Measurements from ENCODE around the gene MYO1E. TPM values are rescaled to one million over a fixed set of nuclear protein-coding genes. Genes with fewer than 3 reads are reported as not detected.

The MYO1E gene
- total RNA-seq, 4 donors from 2014 or later = 131 to 388 (median 345) TPM

DNA sequence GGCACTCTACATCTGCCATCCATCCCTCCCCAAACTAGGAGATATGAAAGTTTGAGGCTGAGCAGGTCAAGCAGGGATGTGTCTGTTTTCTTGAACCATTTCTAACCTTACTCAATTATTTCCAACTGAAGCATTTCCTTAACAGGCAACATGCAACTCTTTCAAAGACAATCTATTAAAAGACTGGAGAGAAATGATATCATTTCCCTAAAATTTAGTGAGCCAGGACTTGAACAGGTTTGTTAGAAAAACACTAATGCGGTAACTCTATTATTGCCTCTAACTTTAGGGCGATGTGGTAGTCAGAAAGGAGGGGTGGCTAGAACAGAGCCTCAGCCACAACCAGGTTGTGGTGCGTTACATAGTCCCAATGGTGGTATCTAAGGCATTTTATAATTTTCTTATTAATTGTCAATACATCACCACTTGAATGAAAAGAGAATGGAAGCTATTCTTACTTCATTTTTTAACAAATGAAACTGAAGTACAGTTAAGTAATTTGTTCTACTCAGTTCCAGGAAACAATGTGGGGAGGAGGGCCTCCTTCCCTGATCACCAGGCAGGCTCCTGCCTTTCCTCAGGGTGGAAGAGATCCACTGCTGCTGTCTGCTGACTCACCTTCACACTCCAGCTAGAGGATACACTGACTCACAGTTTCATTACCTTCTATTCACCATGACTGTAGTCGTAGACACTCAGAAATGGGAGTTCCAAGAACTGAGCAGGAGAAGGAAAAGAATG, 22.8 kb downstream of the MYO1E start:
- in situ Hi-C loops (cut with MboI; ENCODE audit: low pct_ligation_motif_present in 1 of 4, low pct_unique_long_range_greater_than_20kb in 1 of 4, low sequenced_read_pairs in 3 of 4) (no loop called here), intact Hi-C loops (cut with DNase I; ENCODE audit: low total_unique reads) (no loop called here)
- 33 to 67% methylated on average over 1 to 4 of the region's 4 CpGs for WGBS, 2 donors (ENCODE audit: low coverage in 1 of 2)
- Histone ChIP-seq H3K36me3 (no peaks in the 10 kb centered on the region), H3K9me3 (no peaks in the 10 kb centered on the region), H3K27me3 (no peaks in the 10 kb centered on the region), H3K27ac (peak overlapping the region; percentile 12 to 64 (median 54)), H3K4me1 (peaks cover 0 to 41% (median 10%) of the 10 kb centered on the region in 4 donors), H3K4me3 (no peak overlapping the region)
- DNase-seq = peak; percentile 46
- TF ChIP-seq POLR2AphosphoS5 (IDR thresholded peaks at IDR 0.05) (peak in 2 of 3 donors; percentile 30 to 39), EP300 (IDR thresholded peaks at IDR 0.05; ENCODE audit: low read depth) (no peak), POLR2A (IDR thresholded peaks at IDR 0.05) (no peak)

GRCh38 chr15:59347915-59348314, 24.8 kb downstream of the MYO1E start:
- H3K4me1 ChIP-seq = peaks cover 0 to 33% (median 7%) of the 10 kb centered on the region in 4 donors
- in situ Hi-C loops (cut with MboI; ENCODE audit: low pct_ligation_motif_present in 1 of 4, low pct_unique_long_range_greater_than_20kb in 1 of 4, low sequenced_read_pairs in 3 of 4) (no loop called here), intact Hi-C loops (cut with DNase I; ENCODE audit: low total_unique reads) (no loop called here)
- no peaks in the 10 kb centered on the region for H3K27me3 ChIP-seq
- no peaks in the 10 kb centered on the region for H3K36me3 ChIP-seq
- no peaks in the 10 kb centered on the region for H3K9me3 ChIP-seq
- no peak for DNase-seq
- no peak for TF ChIP-seq POLR2A (IDR thresholded peaks at IDR 0.05)
- no peak overlapping the region for H3K4me3 ChIP-seq
- 76 to 88% methylated on average over 2 to 5 of the region's 5 CpGs for WGBS, 2 donors (ENCODE audit: low coverage in 1 of 2)
- no peak overlapping the region for H3K27ac ChIP-seq

DNA sequence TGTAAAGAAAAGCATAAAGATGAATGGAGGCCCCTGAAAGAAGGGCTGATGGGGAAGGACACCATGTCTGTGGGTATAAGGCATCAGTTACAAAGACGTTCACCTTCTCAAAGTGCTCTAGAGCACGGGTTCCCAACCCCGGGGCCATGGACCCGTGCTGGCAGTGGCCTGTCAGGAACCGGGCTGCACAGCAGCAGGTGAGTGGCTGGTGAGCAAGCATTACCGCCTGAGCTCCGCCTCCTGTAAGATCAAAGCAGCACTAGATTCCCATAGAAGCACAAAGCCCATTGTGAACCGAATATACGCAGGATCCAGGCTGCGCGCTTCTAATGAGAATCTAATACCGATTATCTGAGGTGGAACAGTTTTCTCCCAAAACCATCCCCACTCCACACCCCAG, 25.7 kb downstream of the MYO1E start:
- Histone ChIP-seq H3K4me3 (no peak overlapping the region), H3K27me3 (no peaks in the 10 kb centered on the region), H3K36me3 (no peaks in the 10 kb centered on the region), H3K4me1 (peaks cover 0 to 30% (median 7%) of the 10 kb centered on the region in 4 donors), H3K27ac (no peak overlapping the region), H3K9me3 (no peaks in the 10 kb centered on the region)
- intact Hi-C loops (cut with DNase I; ENCODE audit: low total_unique reads) (no loop called here), in situ Hi-C loops (cut with MboI; ENCODE audit: low pct_ligation_motif_present in 1 of 4, low pct_unique_long_range_greater_than_20kb in 1 of 4, low sequenced_read_pairs in 3 of 4) (no loop called here)
- WGBS, 2 donors (ENCODE audit: low coverage in 1 of 2) = 91% methylated on average over 12 of the region's 12 CpGs; no CpG with 5 or more reads in 1 of the 2 donors
- no peak for DNase-seq
- TF ChIP-seq POLR2AphosphoS5 (IDR thresholded peaks at IDR 0.05) (no peak), POLR2A (IDR thresholded peaks at IDR 0.05) (no peak), EP300 (IDR thresholded peaks at IDR 0.05; ENCODE audit: low read depth) (no peak), CTCF (IDR thresholded peaks at IDR 0.05) (no peak)

- H3K9me3 ChIP-seq = no peaks in the 10 kb centered on the region
- intact Hi-C loops (cut with DNase I; ENCODE audit: low total_unique reads) = no loop called here
- no peak for TF ChIP-seq POLR2A (IDR thresholded peaks at IDR 0.05)
- no peak for TF ChIP-seq EP300 (IDR thresholded peaks at IDR 0.05; ENCODE audit: low read depth)
- no peak for TF ChIP-seq POLR2AphosphoS5 (IDR thresholded peaks at IDR 0.05)
- no peak for TF ChIP-seq CTCF (IDR thresholded peaks at IDR 0.05)
- no peak overlapping the region for H3K27ac ChIP-seq
- H3K4me3 ChIP-seq = no peak overlapping the region
- no peaks in the 10 kb centered on the region for H3K27me3 ChIP-seq
- H3K36me3 ChIP-seq = no peaks in the 10 kb centered on the region
- no peak for DNase-seq
- in situ Hi-C loops (cut with MboI; ENCODE audit: low pct_ligation_motif_present in 1 of 4, low pct_unique_long_range_greater_than_20kb in 1 of 4, low sequenced_read_pairs in 3 of 4) = no loop called here
- peaks cover 0 to 17% (median 5%) of the 10 kb centered on the region in 4 donors for H3K4me1 ChIP-seq
Observed at GRCh38 chr15:59345326-59345725, 27.3 kb downstream of the MYO1E start.

GRCh38 chr15:59344311-59344710, 28.4 kb downstream of the MYO1E start:
- TF ChIP-seq CTCF (IDR thresholded peaks at IDR 0.05) = no peak
- TF ChIP-seq EP300 (IDR thresholded peaks at IDR 0.05; ENCODE audit: low read depth) = no peak
- TF ChIP-seq POLR2A (IDR thresholded peaks at IDR 0.05) = no peak
- no peak for TF ChIP-seq POLR2AphosphoS5 (IDR thresholded peaks at IDR 0.05)
- intact Hi-C loops (cut with DNase I; ENCODE audit: low total_unique reads) = no loop called here
- H3K36me3 ChIP-seq = no peaks in the 10 kb centered on the region
- in situ Hi-C loops (cut with MboI; ENCODE audit: low pct_ligation_motif_present in 1 of 4, low pct_unique_long_range_greater_than_20kb in 1 of 4, low sequenced_read_pairs in 3 of 4) = no loop called here
- H3K4me3 ChIP-seq = no peak overlapping the region
- peaks cover 0 to 7% (median 1%) of the 10 kb centered on the region in 4 donors for H3K4me1 ChIP-seq
- no peak overlapping the region for H3K27ac ChIP-seq
- H3K27me3 ChIP-seq = no peaks in the 10 kb centered on the region
- no peaks in the 10 kb centered on the region for H3K9me3 ChIP-seq
- no peak for DNase-seq

Data from transverse colon (tissue), 4 donors.